Forelimb muscle (tissue), 1 donor: ENCODE data around the gene CACNB2. TPM values are rescaled to one million over a fixed set of nuclear protein-coding genes. Genes with fewer than 3 reads are reported as not detected.
A peak's percentile ranks its signal among the peaks of the same experiment; 100 is the strongest.

Experiments used
- DNase-seq: peaks from one replicate; pipeline ENCODE4 v3.0.0-alpha.2; 2013; ENCODE audit warnings: low read depth
- polyA plus RNA-seq: library from polyadenylated mRNA; unstranded; fragments of 120-200 nt; gene quantifications from one replicate; pipeline ENCODE4 v1.2.1, GENCODE V29; 2013; ENCODE audit not compliant: insufficient read length

CACNB2 gene
- polyA plus RNA-seq, 1 donor: 1.5 TPM

- no peak for DNase-seq
Measured at GRCh38 chr10:18229826-18230225, 89.6 kb downstream of the CACNB2 start.

DNA sequence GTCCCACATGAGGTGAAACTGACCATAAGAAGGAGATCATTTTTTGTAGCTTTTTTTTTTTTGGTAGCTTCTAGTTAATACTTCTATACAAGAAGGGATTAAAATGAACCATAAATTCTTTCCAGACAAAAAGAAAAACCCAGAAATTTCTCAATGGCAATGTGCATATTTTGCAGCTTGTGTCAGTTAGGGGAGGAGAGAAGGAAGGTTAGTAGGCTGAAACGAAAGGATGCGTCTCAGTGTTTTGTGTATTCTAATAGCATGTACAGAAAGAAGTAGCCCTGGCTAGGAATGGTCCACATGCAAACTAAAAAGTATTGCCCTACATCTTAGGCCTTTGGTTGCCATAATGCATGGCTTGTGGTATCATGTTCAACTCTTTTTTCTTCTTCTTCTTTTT, 90.6 kb downstream of the CACNB2 start:
- DNase-seq: no peak

- DNase-seq: no peak
Measured at GRCh38 chr10:18231480-18231879, 91.3 kb downstream of the CACNB2 start.

DNA sequence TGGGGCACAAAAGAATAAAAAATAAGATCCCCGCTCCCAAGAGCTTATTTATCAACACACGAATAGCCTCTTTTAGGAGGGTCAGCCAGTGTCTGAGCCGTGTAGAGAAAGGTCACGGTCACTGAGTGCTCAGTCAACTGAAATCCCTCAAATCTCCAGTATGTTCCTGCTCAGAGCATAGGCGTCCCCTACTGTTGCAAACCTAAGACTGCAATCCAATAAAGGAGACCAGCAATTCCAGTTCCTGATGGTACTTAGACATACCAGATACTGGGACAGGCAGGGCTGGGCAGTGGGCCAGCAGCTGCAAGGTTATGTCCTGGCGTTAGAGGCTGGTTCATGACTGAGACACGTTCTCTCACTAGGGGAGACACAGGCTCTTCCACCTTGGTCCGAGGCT, 93.6 kb downstream of the CACNB2 start:
- DNase-seq: no peak

- DNase-seq: no peak
Measured at GRCh38 chr10:18235477-18235876, 95.3 kb downstream of the CACNB2 start.

GRCh38 chr10:18236756-18237155, 96.5 kb downstream of the CACNB2 start:
- DNase-seq: no peak

GRCh38 chr10:18238870-18239485, 98.8 kb downstream of the CACNB2 start:
- peak; percentile 19 for DNase-seq

GRCh38 chr10:18240185-18240882, 100.1 kb downstream of the CACNB2 start:
- DNase-seq: no peak

- DNase-seq: no peak
Measured at GRCh38 chr10:18246967-18247366, 106.7 kb downstream of the CACNB2 start.

DNA sequence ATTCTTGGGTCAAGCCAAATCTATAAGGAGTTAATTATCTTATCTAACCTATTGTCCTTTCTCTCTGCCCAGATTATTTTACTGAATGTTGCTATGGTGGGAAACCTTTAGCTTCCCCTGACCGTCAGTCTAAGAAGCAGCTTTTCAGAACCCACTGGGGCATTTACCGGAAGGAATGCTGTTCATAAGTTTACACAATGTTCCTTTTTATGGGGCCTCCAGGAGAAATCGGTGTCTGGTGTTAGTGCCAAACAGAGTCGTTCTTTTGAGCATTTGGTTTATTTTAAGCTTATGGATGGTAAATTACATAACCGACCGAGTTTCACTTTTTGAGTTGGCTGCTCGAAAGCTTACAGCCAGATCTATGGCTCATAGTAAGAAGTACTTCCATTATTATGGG, 111.9 kb downstream of the CACNB2 start:
- DNase-seq: no peak

DNA sequence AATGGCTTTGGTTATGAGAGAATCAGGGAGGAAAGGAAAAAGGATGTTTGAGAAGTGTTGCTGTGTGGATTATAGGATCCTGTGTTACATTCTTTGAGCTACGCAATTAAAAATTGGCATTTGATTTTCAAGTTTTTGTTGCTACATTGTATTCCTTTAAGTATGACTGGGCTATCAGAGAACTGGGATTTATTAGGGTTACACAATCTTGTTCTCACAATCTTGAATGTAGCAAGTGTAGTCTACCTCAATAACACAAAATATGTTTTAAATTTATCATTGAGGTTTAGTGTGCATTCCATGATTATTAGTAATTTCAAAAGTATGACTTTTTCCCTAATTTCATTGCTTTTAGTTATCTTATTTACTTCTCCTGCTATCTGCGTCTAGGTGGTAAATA, 113.9 kb downstream of the CACNB2 start:
- DNase-seq: no peak

GRCh38 chr10:18254692-18255091, 114.5 kb downstream of the CACNB2 start:
- no peak for DNase-seq

DNA sequence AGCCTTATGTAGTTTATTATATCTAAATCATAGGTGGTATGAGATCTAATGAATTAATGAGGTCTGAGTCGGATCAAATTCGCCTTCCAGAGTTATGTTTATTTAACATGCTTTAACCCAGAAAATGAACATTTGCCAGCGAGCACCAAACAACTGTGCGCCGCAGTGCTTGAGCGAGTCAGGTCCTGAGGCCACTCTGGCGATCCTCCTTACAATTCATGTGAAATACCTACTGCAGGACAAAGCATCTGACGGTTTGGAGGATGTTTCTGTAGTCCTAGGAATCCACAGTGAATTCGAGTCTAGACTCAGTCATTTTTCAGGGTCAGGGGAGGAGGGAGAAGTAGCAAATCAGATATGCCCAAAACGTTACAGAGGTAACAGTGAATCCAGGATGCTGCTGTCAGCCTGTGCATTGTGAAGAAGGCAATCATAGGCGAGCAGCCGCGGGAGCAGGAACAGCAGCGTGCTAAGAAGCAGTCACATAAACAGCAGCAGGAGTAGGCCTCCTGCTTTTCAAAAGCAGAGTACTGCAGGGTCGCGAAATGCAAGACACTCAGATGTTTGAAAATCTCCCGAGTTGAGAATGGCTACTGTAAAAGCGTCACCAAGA, 120.2 kb downstream of the CACNB2 start:
- no peak for DNase-seq

DNA sequence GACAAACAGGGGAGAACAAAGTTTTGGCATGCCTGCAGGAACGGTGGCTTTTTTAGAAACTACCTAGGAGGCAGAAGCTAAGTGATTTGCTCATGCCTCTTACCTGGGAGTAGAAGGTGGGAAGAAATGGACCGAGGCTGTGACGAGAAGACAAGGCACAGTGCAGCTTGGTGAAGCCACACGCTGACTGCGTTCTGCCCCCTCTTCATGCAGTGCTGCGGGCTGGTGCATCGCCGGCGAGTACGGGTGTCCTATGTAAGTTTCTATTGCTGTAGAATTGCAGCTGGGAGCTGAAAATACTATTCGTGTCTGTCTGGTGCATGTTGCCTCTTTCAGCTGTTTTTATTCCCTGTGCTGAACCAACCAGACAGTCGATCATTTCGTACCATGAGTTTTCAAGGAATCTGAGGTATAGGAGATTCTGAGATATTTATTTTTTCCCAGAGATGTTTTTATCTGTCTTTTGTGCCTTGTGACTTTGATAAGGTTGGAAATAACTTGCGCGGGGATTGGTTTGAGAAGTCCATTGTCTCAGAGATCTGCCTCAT, 120.9 kb downstream of the CACNB2 start:
- DNase-seq: no peak

DNA sequence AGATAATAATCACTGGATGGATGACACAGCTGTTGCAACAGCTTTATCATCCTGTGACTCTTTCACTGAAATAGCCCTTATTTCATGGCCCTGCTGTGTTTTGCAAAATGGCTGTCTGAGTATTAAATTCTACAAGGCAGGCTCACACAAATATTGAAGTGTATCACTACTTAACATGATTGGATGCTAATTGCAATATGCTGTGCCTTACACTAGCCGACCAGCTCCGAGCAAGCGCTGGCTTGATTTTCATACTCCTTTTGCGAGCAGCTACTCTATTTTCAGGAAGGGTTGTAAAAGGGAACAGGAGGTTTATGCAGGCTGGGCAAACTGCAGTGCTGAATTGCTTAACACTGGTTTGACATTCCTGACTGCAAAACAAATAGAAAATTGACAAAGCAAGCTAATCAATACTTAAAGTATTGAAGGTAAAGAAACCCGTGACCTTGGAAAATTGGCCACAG, 121.6 kb downstream of the CACNB2 start:
- DNase-seq: no peak

DNA sequence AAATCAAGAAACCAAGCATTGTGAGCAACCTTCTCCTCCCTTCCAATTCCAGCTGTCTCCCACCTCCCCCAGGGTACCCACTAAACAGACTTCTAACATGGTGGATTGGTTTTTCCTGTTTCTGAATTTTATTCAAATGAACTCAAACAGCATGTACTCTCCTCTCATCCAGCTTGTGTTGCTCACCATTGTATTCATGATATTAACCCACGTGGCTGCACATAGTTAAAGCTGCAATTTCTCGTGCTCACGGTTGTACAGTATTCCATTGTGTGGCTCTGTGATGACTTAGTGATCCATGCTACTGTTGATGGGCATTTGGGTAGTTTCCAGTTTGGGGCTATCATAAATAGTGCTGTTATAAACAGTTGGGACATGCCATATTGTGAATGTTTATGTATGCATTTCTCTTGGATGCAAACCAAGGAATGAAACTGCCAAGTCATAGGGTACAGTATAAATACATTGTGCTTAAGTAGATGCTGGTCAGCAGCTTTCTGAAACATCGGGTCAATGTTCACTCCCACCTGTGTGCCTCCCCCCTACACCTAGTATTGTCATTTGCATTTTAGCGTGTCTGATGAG, 124.3 kb downstream of the CACNB2 start:
- no peak for DNase-seq

GRCh38 chr10:18268005-18268404, 127.8 kb downstream of the CACNB2 start:
- no peak for DNase-seq

- no peak for DNase-seq
Measured at GRCh38 chr10:18271491-18271890, 131.3 kb downstream of the CACNB2 start.

DNA sequence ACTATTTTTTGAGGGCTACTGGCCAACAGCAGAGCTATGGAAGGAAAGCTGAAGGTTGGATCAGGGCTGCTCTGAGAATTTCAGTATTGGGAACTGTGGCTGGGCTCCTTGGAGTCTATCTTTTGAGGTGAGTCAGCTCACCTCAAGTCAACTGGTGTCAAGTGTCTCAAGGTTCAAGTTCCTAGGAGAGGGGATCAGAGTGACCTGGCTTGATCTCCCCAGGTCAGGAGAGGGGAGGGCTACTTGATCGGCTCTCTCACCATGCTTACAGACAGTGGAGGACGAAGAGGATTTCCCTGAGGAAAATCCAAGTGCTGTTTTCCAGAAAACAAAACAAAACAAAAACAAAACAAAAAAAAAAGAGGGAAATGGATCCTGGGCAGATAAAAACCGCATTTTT, 132.8 kb downstream of the CACNB2 start:
- no peak for DNase-seq

GRCh38 chr10:18278181-18278580, 138.0 kb downstream of the CACNB2 start:
- DNase-seq: no peak

GRCh38 chr10:18279173-18279572, 138.9 kb downstream of the CACNB2 start:
- DNase-seq: no peak

DNA sequence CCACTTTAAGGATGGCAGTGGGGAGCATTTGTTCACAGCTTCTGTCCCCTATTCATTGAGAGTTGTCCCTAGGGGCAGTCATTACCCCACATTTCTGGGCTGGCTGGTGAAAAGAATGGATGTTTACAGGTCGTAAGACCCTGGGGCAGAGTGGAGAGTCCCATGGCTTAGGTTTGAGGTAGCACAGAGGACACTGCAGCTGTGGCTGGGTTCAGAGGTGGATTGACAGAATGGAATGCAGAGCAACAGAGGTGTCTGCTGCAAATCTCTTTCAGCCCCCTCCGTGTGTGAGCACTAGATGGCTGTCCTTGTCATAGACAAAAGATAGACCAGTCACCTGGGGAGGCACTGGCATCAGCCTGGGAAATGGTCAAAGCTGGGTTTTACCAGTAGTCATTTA, 141.9 kb downstream of the CACNB2 start:
- DNase-seq: no peak
